Psoas muscle (tissue), 8 donors: ENCODE results near the gene NPR2. TPM values are rescaled to one million over a fixed set of nuclear protein-coding genes. Genes with fewer than 3 reads are reported as not detected.
A peak's percentile ranks its signal among the peaks of the same experiment; 100 is the strongest.

ENCODE experiments used
- ATAC-seq, 4 donors: fragments of 200-7000 bp; cut with Tn5 transposase; one replicate each; pipeline ENCODE4 v1.9.1; 2020; ENCODE audit warnings: moderate library complexity in 3 of 4, mild to moderate bottlenecking in 2 of 4
- DNase-seq, 2 donors: peaks; one replicate each; pipeline ENCODE4 v3.0.0-alpha.2; 2020
- H3K27ac ChIP-seq: fragments of 200-600 bp; one replicate; pipeline ENCODE4 v1.8.0; 2022
- H3K27me3 ChIP-seq, 3 donors: fragments of 200-600 bp in 1 of 3; one replicate each; pipeline versions ENCODE4 v1.6.1 to v1.8.0; 2013 to 2022; ENCODE audit warnings: low read length in 2 of 3, mild to moderate bottlenecking in 2 of 3, moderate library complexity in 1 of 3; ENCODE audit not compliant: insufficient read depth in 3 of 3
- H3K36me3 ChIP-seq, 2 donors: fragments of 200-600 bp in 1 of 2; one replicate each; pipeline versions ENCODE4 v1.6.1 to v1.8.0; 2013 to 2022; ENCODE audit warnings: low read depth in 1 of 2, mild to moderate bottlenecking in 1 of 2, moderate library complexity in 1 of 2; ENCODE audit not compliant: insufficient read depth in 1 of 2
- H3K4me1 ChIP-seq: fragments of 200-600 bp; one replicate; pipeline ENCODE4 v1.8.0; 2022
- H3K4me3 ChIP-seq: fragments of 200-600 bp; one replicate; pipeline ENCODE4 v1.8.0; 2022; ENCODE audit warnings: mild to moderate bottlenecking
- H3K9me3 ChIP-seq: fragments of 200-600 bp; one replicate; pipeline ENCODE4 v1.8.0; 2022
- WGBS, 3 donors: extraction: QIAGEN DNeasy Blood & Tissue Kit; methylation state at CpG; one replicate each; pipeline versions ENCODE4 v1.1.6 to v1.1.7; 2013; 5-methylcytosine and 5-hydroxymethylcytosine counted together
- intact Hi-C, 2 donors: fragments of 100-400 bp; cut with DNase I; formaldehyde crosslinking; loops; one replicate each; pipeline versions ENCODE4 v1.11.0 to v1.14.2; 2022
- polyA plus RNA-seq, 3 donors: library from polyadenylated mRNA; stranded (reverse); fragments of 200-250 nt; gene quantifications; one replicate each; pipeline ENCODE4 v1.2.3, GENCODE V29; 2013
- total RNA-seq, 4 donors: library from RNA; stranded (reverse); fragmentation: NEBNext Ultra II Directional in 2 of 4; extraction: Animal tissue kit (Norgen Biotek cat#: 25700) in 2 of 4; gene quantifications; one replicate each; pipeline versions ENCODE4 v1.2.1 to v1.2.4, GENCODE V29; 2021 to 2023
- TF ChIP-seq, protein P1 (sequence below): fragments of 200-600 bp; IDR thresholded peaks from one replicate; pipeline ENCODE4 v1.8.0; 2022; ENCODE audit warnings: antibody characterized with exemption
- donor health status: healthy with polysubstance abuse.
- donor health status: DM: no; HTN: no; CAD: no; lungs with moderate emphysema.
- donor health status: Bipolar disorder and iron deficiency.
- donor health status: healthy.
- donor health status: DM: yes; HTN: yes; CAD: no.
- donor health status: DM: no; HTN: no; CAD: no.
- donor health status: DM: no; HTN: no; CAD: no.
- donor health status: DM: yes; HTN: yes; CAD: no.

The NPR2 gene
- total and polyA plus RNA-seq, 7 donors, result 8.7 to 28.4 (median 15.5) TPM

DNA sequence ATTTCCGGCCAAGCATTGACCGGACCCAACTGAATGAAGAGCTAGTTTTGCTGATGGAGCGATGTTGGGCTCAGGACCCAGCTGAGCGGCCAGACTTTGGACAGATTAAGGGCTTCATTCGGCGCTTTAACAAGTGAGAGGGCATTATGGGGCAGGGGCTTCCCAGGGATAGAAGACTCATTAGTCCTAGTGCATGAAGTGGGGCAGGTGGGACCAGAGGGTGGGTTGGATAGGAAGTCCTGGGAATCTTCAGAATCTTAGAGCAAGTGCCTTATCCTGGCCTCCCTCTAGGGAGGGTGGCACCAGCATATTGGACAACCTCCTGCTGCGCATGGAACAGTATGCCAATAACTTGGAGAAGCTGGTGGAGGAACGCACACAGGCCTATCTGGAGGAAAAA lies 14.7 kb downstream of the NPR2 start:
- ATAC-seq, result no peak
- Histone ChIP-seq H3K4me3 (no peak overlapping the region), H3K9me3 (no peaks in the 10 kb centered on the region), H3K27me3 (no peaks in the 10 kb centered on the region), H3K4me1 (peaks cover 2% of the 10 kb centered on the region), H3K36me3 (peaks cover 0 to 81% of the 10 kb centered on the region in 2 donors), H3K27ac (no peak overlapping the region)
- WGBS, 3 donors, result 97% methylated on average over 8 of the region's 8 CpGs
- DNase-seq, result no peak
- intact Hi-C loops, result no loop called here
- TF ChIP-seq, protein P1, sequence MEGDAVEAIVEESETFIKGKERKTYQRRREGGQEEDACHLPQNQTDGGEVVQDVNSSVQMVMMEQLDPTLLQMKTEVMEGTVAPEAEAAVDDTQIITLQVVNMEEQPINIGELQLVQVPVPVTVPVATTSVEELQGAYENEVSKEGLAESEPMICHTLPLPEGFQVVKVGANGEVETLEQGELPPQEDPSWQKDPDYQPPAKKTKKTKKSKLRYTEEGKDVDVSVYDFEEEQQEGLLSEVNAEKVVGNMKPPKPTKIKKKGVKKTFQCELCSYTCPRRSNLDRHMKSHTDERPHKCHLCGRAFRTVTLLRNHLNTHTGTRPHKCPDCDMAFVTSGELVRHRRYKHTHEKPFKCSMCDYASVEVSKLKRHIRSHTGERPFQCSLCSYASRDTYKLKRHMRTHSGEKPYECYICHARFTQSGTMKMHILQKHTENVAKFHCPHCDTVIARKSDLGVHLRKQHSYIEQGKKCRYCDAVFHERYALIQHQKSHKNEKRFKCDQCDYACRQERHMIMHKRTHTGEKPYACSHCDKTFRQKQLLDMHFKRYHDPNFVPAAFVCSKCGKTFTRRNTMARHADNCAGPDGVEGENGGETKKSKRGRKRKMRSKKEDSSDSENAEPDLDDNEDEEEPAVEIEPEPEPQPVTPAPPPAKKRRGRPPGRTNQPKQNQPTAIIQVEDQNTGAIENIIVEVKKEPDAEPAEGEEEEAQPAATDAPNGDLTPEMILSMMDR, result no peak

DNA sequence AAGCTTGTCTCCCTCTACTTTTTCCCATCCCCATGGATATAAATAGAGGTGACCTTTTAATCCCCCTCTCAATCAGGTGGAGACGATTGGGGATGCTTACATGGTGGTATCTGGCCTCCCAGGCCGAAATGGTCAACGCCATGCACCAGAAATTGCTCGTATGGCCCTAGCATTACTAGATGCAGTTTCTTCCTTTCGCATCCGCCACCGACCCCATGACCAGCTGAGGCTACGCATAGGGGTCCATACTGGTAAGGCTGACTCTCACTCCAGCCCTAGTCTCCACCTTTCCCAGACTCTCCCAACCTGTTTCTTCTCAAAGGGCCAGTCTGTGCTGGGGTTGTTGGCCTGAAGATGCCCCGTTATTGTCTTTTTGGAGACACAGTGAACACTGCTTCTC lies 17.0 kb downstream of the NPR2 start:
- 88 to 92% (median 88%) methylated on average over 9 of the region's 9 CpGs for WGBS, 3 donors
- DNase-seq (no peak), ATAC-seq (no peak)
- Histone ChIP-seq H3K27me3 (no peaks in the 10 kb centered on the region), H3K4me1 (peaks cover 21% of the 10 kb centered on the region), H3K27ac (no peak overlapping the region), H3K9me3 (no peaks in the 10 kb centered on the region), H3K36me3 (peaks cover 0 to 61% of the 10 kb centered on the region in 2 donors), H3K4me3 (no peak overlapping the region)
- TF ChIP-seq, protein P1, result no peak
- intact Hi-C loops, result no loop called here

DNA sequence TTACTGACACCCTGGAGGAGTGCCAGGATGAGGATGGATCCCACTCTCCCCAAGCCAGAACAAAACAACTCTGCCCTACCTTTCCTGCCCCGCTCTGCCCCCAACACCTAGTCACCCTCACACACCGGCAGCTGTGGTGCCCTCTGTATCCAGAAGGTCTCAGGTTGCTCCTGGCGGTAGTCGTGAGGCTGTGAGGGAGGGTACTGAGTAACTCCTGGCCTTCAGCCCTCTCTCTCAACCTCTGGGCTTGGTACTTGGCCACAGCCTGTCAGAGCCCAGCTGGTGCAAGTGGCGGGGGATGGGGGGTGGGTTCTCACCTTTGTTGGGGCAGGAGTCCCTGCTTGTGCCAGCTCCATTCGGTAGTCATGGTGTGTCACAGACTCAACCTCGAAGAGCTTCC lies 18.7 kb downstream of the NPR2 start:
- Histone ChIP-seq H3K27ac (no peak overlapping the region), H3K27me3 (no peaks in the 10 kb centered on the region), H3K36me3 (peaks cover 0 to 50% of the 10 kb centered on the region in 2 donors), H3K4me3 (no peak overlapping the region), H3K4me1 (peaks cover 30% of the 10 kb centered on the region), H3K9me3 (no peaks in the 10 kb centered on the region)
- intact Hi-C loops, result loop anchor here in 1 of 2 donors (2.0 kb wide), 1 partner anchor 17 kb away; no protein-coding TSS in a partner anchor
- 69 to 84% (median 69%) methylated on average over 7 of the region's 7 CpGs for WGBS, 3 donors
- ATAC-seq (no peak), DNase-seq (no peak)
- TF ChIP-seq, protein P1, result no peak

DNA sequence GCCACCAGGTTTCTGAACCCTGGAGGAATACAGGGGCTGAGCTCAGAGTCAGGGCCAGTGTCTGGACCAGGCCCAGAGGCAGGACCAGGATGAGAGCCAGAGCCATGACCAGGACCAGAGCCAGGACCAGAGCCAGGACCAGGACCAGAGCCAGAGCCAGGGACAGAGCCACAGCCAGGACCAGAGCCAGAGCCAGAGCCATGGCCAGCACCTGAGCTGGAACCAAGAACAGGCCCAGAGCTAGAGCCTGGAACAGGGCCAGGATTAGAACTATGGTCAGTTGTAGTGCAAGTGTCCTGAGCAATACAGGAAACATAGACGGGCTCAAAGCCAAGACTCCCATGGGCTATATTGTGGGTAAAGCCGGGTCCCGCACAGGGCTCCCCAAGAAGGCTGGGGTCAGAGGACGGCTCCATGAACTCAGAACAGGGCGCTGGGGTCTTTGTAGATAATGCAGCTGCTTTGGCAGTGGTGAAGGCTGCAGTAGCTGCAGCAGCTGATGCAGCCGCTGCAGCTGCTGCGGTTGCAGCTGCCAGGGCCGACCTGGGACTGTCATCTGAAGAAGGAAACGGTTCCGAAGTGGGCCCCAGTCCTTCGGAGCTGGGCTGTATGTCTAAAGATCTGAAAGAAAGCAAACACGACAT lies 20.1 kb downstream of the NPR2 start:
- Histone ChIP-seq H3K36me3 (peaks cover 0 to 36% of the 10 kb centered on the region in 2 donors), H3K27ac (peak overlapping the region; percentile 85), H3K9me3 (no peaks in the 10 kb centered on the region), H3K27me3 (no peaks in the 10 kb centered on the region), H3K4me3 (peak overlapping the region; percentile 69), H3K4me1 (peaks cover 36% of the 10 kb centered on the region)
- intact Hi-C loops, result loop anchor here in 1 of 2 donors (2.0 kb wide), 1 partner anchor 19 kb away; no protein-coding TSS in a partner anchor
- 3 to 4% (median 3%) methylated on average over 12 of the region's 12 CpGs for WGBS, 3 donors
- DNase-seq (peak in 1 of 2 donors; percentile 67), ATAC-seq (no peak)
- TF ChIP-seq, protein P1, result no peak
